ENCODE measurements around the gene SORCS1.

Gene SORCS1

GRCh38 chr10:107163881-107164861, at the start of gene SORCS1:
Gene SORCS1 (minus strand): TSS chr10:107164706.
- DNase-seq (ENCODE audit: low spot score), result peak; percentile 36

- no peak for DNase-seq (ENCODE audit: low spot score)
These were observed 49.8 kb upstream of the SORCS1 start for GRCh38 chr10:107214261-107214660.

- DNase-seq (ENCODE audit: low spot score), result no peak
These were observed 49.4 kb upstream of the SORCS1 start for GRCh38 chr10:107213861-107214260.

GRCh38 chr10:107206833-107207232, 42.3 kb upstream of the SORCS1 start:
- peak; percentile 20 for DNase-seq (ENCODE audit: low spot score)

- no peak for DNase-seq (ENCODE audit: low spot score)
These were observed 5.0 kb upstream of the SORCS1 start for GRCh38 chr10:107169516-107169915.

GRCh38 chr10:107168738-107169137, 4.2 kb upstream of the SORCS1 start:
- DNase-seq (ENCODE audit: low spot score), result no peak

GRCh38 chr10:107166403-107166802, 1.9 kb upstream of the SORCS1 start:
- no peak for DNase-seq (ENCODE audit: low spot score)

- DNase-seq (ENCODE audit: low spot score), result no peak
These were observed 486 bp upstream of the SORCS1 start for GRCh38 chr10:107164992-107165391.

GRCh38 chr10:107163076-107163855, 1.2 kb downstream of the SORCS1 start:
- DNase-seq (ENCODE audit: low spot score), result no peak

- no peak for DNase-seq (ENCODE audit: low spot score)
These were observed 3.6 kb downstream of the SORCS1 start for GRCh38 chr10:107160866-107161265.

GRCh38 chr10:107159871-107160270, 4.6 kb downstream of the SORCS1 start:
- DNase-seq (ENCODE audit: low spot score), result no peak

GRCh38 chr10:107157071-107157470, 7.4 kb downstream of the SORCS1 start:
- no peak for DNase-seq (ENCODE audit: low spot score)

- no peak for DNase-seq (ENCODE audit: low spot score)
These were observed 12.4 kb downstream of the SORCS1 start for GRCh38 chr10:107152087-107152486.

GRCh38 chr10:107148906-107149305, 15.6 kb downstream of the SORCS1 start:
- no peak for DNase-seq (ENCODE audit: low spot score)

GRCh38 chr10:107144490-107144889, 20.0 kb downstream of the SORCS1 start:
- DNase-seq (ENCODE audit: low spot score), result no peak

GRCh38 chr10:107141524-107142061, 22.9 kb downstream of the SORCS1 start:
- no peak for DNase-seq (ENCODE audit: low spot score)

- no peak for DNase-seq (ENCODE audit: low spot score)
These were observed 25.3 kb downstream of the SORCS1 start for GRCh38 chr10:107139237-107139636.

GRCh38 chr10:107133656-107134055, 30.9 kb downstream of the SORCS1 start:
- DNase-seq (ENCODE audit: low spot score), result no peak

- DNase-seq (ENCODE audit: low spot score), result no peak
These were observed 35.5 kb downstream of the SORCS1 start for GRCh38 chr10:107129000-107129399.

GRCh38 chr10:107126512-107127065, 37.9 kb downstream of the SORCS1 start:
- no peak for DNase-seq (ENCODE audit: low spot score)

- DNase-seq (ENCODE audit: low spot score), result no peak
These were observed 41.8 kb downstream of the SORCS1 start for GRCh38 chr10:107122703-107123102.

GRCh38 chr10:107118866-107119265, 45.6 kb downstream of the SORCS1 start:
- no peak for DNase-seq (ENCODE audit: low spot score)
